Measurements from ENCODE around the gene ABCC3.

The ABCC3 gene

GRCh38 chr17:50708050-50709000 is 73.6 kb downstream of the ABCC3 start:
- H3K27ac ChIP-seq, result peak overlapping the region; percentile 93
- TF ChIP-seq ZFX (IDR thresholded peaks at IDR 0.05) (peak; percentile 17; the same call in 1 of the 2 replicates), CTCF (conservative IDR thresholded peaks at IDR 0.05) (no peak)

GRCh38 chr17:50709053-50709452 is 74.4 kb downstream of the ABCC3 start:
- peak overlapping the region; percentile 93 for H3K27ac ChIP-seq

GRCh38 chr17:50710025-50710424 is 75.3 kb downstream of the ABCC3 start:
- TF ChIP-seq CTCF (conservative IDR thresholded peaks at IDR 0.05) (no peak), ZFX (IDR thresholded peaks at IDR 0.05) (no peak)
- peak overlapping the region; percentile 93; the same call in 1 of the 2 replicates for H3K27ac ChIP-seq

- no peak for TF ChIP-seq CTCF (conservative IDR thresholded peaks at IDR 0.05)
- TF ChIP-seq ZFX (IDR thresholded peaks at IDR 0.05), result no peak
These were observed 76.0 kb downstream of the ABCC3 start for GRCh38 chr17:50710650-50711049.

GRCh38 chr17:50712641-50713040 is 78.0 kb downstream of the ABCC3 start:
- TF ChIP-seq CTCF (conservative IDR thresholded peaks at IDR 0.05), result no peak
- TF ChIP-seq ZFX (IDR thresholded peaks at IDR 0.05), result no peak
- no peak overlapping the region for H3K27ac ChIP-seq

More at GRCh38 chr17:50710650-50711049, 76.0 kb downstream of the ABCC3 start:
- H3K27ac ChIP-seq, result no peak overlapping the region

GRCh38 chr17:50715471-50715870 is 80.8 kb downstream of the ABCC3 start:
- no peak overlapping the region for H3K27ac ChIP-seq

GRCh38 chr17:50719144-50719923 is 84.7 kb downstream of the ABCC3 start, which contains the start of gene LUC7L3:
LUC7L3 (plus strand) TSS chr17:50719603; CDS start chr17:50719733, 130 bp downstream.
- H3K27ac ChIP-seq, result peak within 1 kb of the TSS; percentile 95
- TF ChIP-seq CTCF (conservative IDR thresholded peaks at IDR 0.05) (no peak), ZFX (IDR thresholded peaks at IDR 0.05) (peak; percentile 90)

More at GRCh38 chr17:50715471-50715870, 80.8 kb downstream of the ABCC3 start:
- TF ChIP-seq CTCF (conservative IDR thresholded peaks at IDR 0.05) (no peak), ZFX (IDR thresholded peaks at IDR 0.05) (no peak)
